ENCODE data around the gene RFX4.
"Not testable (repeated sequence)": the region's sequence is repeated elsewhere in the genome, so short reads cannot be mapped to it uniquely, and the experiment has no call there.

The RFX4 gene

GRCh38 chr12:106690569-106691305 lies 107.9 kb downstream of the RFX4 start:
- DNase-seq (ENCODE audit: low read depth in 2 of 2), result no peak

GRCh38 chr12:106692033-106692432 lies 109.2 kb downstream of the RFX4 start:
- DNase-seq (ENCODE audit: low read depth in 2 of 2), result not testable (repeated sequence)

- no peak for DNase-seq (ENCODE audit: low read depth in 2 of 2)
Observed at GRCh38 chr12:106692896-106693820, 110.4 kb downstream of the RFX4 start.

GRCh38 chr12:106696071-106696470 lies 113.3 kb downstream of the RFX4 start:
- no peak for DNase-seq (ENCODE audit: low read depth in 2 of 2)

- no peak for DNase-seq (ENCODE audit: low read depth in 2 of 2)
Observed at GRCh38 chr12:106696681-106697417, 114.0 kb downstream of the RFX4 start.

- no peak for DNase-seq (ENCODE audit: low read depth in 2 of 2)
Observed at GRCh38 chr12:106704081-106704480, 121.3 kb downstream of the RFX4 start.

- no peak for DNase-seq (ENCODE audit: low read depth in 2 of 2)
Observed at GRCh38 chr12:106705971-106706370, 123.2 kb downstream of the RFX4 start.

GRCh38 chr12:106709068-106709511 lies 126.3 kb downstream of the RFX4 start:
- DNase-seq (ENCODE audit: low read depth in 2 of 2), result no peak

GRCh38 chr12:106710143-106710893 lies 127.5 kb downstream of the RFX4 start:
- DNase-seq (ENCODE audit: low read depth in 2 of 2), result no peak

- DNase-seq (ENCODE audit: low read depth in 2 of 2), result no peak
Observed at GRCh38 chr12:106711316-106711715, 128.5 kb downstream of the RFX4 start.

- no peak for DNase-seq (ENCODE audit: low read depth in 2 of 2)
Observed at GRCh38 chr12:106712768-106713167, 130.0 kb downstream of the RFX4 start.

GRCh38 chr12:106714926-106715325 lies 132.1 kb downstream of the RFX4 start:
- no peak for DNase-seq (ENCODE audit: low read depth in 2 of 2)

- no peak for DNase-seq (ENCODE audit: low read depth in 2 of 2)
Observed at GRCh38 chr12:106715582-106715981, 132.8 kb downstream of the RFX4 start.

GRCh38 chr12:106717673-106718072 lies 134.9 kb downstream of the RFX4 start:
- no peak for DNase-seq (ENCODE audit: low read depth in 2 of 2)

GRCh38 chr12:106719879-106720278 lies 137.1 kb downstream of the RFX4 start:
- no peak for DNase-seq (ENCODE audit: low read depth in 2 of 2)

GRCh38 chr12:106720696-106721095 lies 137.9 kb downstream of the RFX4 start:
- DNase-seq (ENCODE audit: low read depth in 2 of 2), result no peak

- no peak for DNase-seq (ENCODE audit: low read depth in 2 of 2)
Observed at GRCh38 chr12:106721915-106722314, 139.1 kb downstream of the RFX4 start.

- DNase-seq (ENCODE audit: low read depth in 2 of 2), result no peak
Observed at GRCh38 chr12:106722837-106723236, 140.0 kb downstream of the RFX4 start.

- DNase-seq (ENCODE audit: low read depth in 2 of 2), result no peak
Observed at GRCh38 chr12:106723416-106723815, 140.6 kb downstream of the RFX4 start.

GRCh38 chr12:106724116-106724515 lies 141.3 kb downstream of the RFX4 start:
- no peak for DNase-seq (ENCODE audit: low read depth in 2 of 2)

- DNase-seq (ENCODE audit: low read depth in 2 of 2), result no peak
Observed at GRCh38 chr12:106724934-106725333, 142.1 kb downstream of the RFX4 start.
